H1 (cell line): ENCODE measurements around the gene TMPRSS9. TPM values are rescaled to one million over a fixed set of nuclear protein-coding genes. Genes with fewer than 3 reads are reported as not detected.

Experiments used
- CBX5 ChIP-seq: fragments of 300-800, 300-1000 bp; sonication (generic); IDR thresholded peaks from 2 replicates; pipeline ENCODE4 v1.7.1; 2016; ENCODE audit warnings: antibody characterized with exemption, low read length, low read depth
- CEBPB ChIP-seq: IDR thresholded peaks from 2 replicates; pipeline ENCODE4 v1.6.1; 2012; ENCODE audit warnings: low read depth, low read length
- CREB1 ChIP-seq: IDR thresholded peaks from 2 replicates; pipeline ENCODE4 v1.6.1; 2012; ENCODE audit warnings: inconsistent platforms
- EGR1 ChIP-seq: IDR thresholded peaks from 2 replicates; pipeline ENCODE4 v1.6.1; 2011; ENCODE audit warnings: low read depth, low read length, borderline replicate concordance
- EP300 ChIP-seq, 2 experiments: IDR thresholded peaks; 1 replicate in 1 of 2; 2 replicates in 1 of 2; pipeline ENCODE4 v1.6.1; 2011 to 2012; ENCODE audit warnings: low read depth in 2 of 2, low read length in 2 of 2, mild to moderate bottlenecking in 2 of 2, borderline replicate concordance in 1 of 2, inconsistent platforms in 1 of 2, moderate library complexity in 1 of 2
- FOSL1 ChIP-seq: IDR thresholded peaks from 2 replicates; pipeline ENCODE4 v1.6.1; 2011; ENCODE audit warnings: mild to moderate bottlenecking, low read depth, low read length, moderate library complexity; ENCODE audit not compliant: insufficient read depth
- KDM5A ChIP-seq: fragments of 200-600 bp; IDR thresholded peaks from 2 replicates; pipeline ENCODE4 v1.7.1; 2012; ENCODE audit warnings: mild to moderate bottlenecking, low read length, inconsistent platforms, mixed read lengths
- NANOG ChIP-seq: IDR thresholded peaks from 2 replicates; pipeline ENCODE4 v1.6.1; 2011; ENCODE audit warnings: low read length, low read depth, mild to moderate bottlenecking, inconsistent platforms; ENCODE audit not compliant: insufficient read depth, poor library complexity, severe bottlenecking
- NRF1 ChIP-seq: IDR thresholded peaks from 2 replicates; pipeline ENCODE4 v1.6.1; 2011; ENCODE audit warnings: mild to moderate bottlenecking, low read depth, low read length, improper control_type of control experiment
- POLR2AphosphoS5 ChIP-seq: IDR thresholded peaks from 2 replicates; pipeline ENCODE4 v1.6.1; 2011; ENCODE audit warnings: low read depth, low read length
- SAP30 ChIP-seq: fragments of 300-600 bp; sonication (generic); IDR thresholded peaks from 2 replicates; pipeline ENCODE4 v1.7.1; 2012; ENCODE audit warnings: low read length, moderate library complexity, mild to moderate bottlenecking, inconsistent platforms; ENCODE audit not compliant: insufficient read depth, insufficient replicate concordance
- SIN3A ChIP-seq, 2 experiments: IDR thresholded peaks in 1 of 2; conservative IDR thresholded peaks in 1 of 2; 2 replicates each; pipeline ENCODE4 v1.6.1; 2011 to 2012; ENCODE audit warnings: low read length in 2 of 2, improper control_type of control experiment in 1 of 2, low read depth in 1 of 2, mild to moderate bottlenecking in 1 of 2
- SP1 ChIP-seq: IDR thresholded peaks from 2 replicates; pipeline ENCODE4 v1.6.1; 2011; ENCODE audit warnings: low read depth, low read length
- SP4 ChIP-seq: IDR thresholded peaks from 2 replicates; pipeline ENCODE4 v1.6.1; 2012; ENCODE audit warnings: low read length, inconsistent platforms
- SRF ChIP-seq: IDR thresholded peaks from 2 replicates; pipeline ENCODE4 v1.6.1; 2011; ENCODE audit warnings: mild to moderate bottlenecking, low read depth, low read length, moderate library complexity
- TAF1 ChIP-seq: IDR thresholded peaks from 2 replicates; pipeline ENCODE4 v1.6.1; 2011; ENCODE audit warnings: mild to moderate bottlenecking, low read depth, low read length
- polyA plus RNA-seq, 7 experiments: library from polyadenylated mRNA; depleted of rRNA in 3 of 7; stranded (reverse) in 5 of 7; unstranded in 2 of 7; fragments of >200 nt in 5 of 7; fragments of 200-250 nt in 2 of 7; gene quantifications; 1 replicate in 5 of 7; 2 replicates in 1 of 7; 4 replicates in 1 of 7; pipeline versions ENCODE4 v1.2.1 to v1.2.3, GENCODE V29; 2011 to 2013; ENCODE audit warnings: missing spikeins in 2 of 7, mixed read lengths in 2 of 7
- total RNA-seq: library from RNA; stranded (reverse); fragmentation: NEBNext Ultra II Directional; extraction: Animal tissue kit (Norgen Biotek cat#: 25700); gene quantifications from 2 replicates; pipeline ENCODE4 v1.2.1, GENCODE V29; 2021
- TF ChIP-seq, protein P1 (sequence below), 3 experiments: IDR thresholded peaks; 1 replicate in 2 of 3; 2 replicates in 1 of 3; pipeline versions ENCODE4 v1.5.1 to v1.6.1; 2011; ENCODE audit warnings: low read length in 3 of 3, mild to moderate bottlenecking in 3 of 3, inconsistent platforms in 2 of 3, low read depth in 1 of 3, moderate library complexity in 1 of 3; ENCODE audit not compliant: insufficient read depth in 1 of 3; ENCODE audit errors: control extremely low read depth in 1 of 3
- TF ChIP-seq, protein P2 (sequence below): IDR thresholded peaks from 2 replicates; pipeline ENCODE4 v1.6.1; 2012; ENCODE audit warnings: inconsistent platforms
- TF ChIP-seq, protein P3 (sequence below): IDR thresholded peaks from 2 replicates; pipeline ENCODE4 v1.6.1; 2012; ENCODE audit warnings: low read length, inconsistent platforms

The TMPRSS9 gene
- total and polyA plus RNA-seq, 2 of the 8 experiments (the other 6 are each of a cell fraction or from before 2014, with no cell fraction given): 0.15 to 0.19 TPM

DNA sequence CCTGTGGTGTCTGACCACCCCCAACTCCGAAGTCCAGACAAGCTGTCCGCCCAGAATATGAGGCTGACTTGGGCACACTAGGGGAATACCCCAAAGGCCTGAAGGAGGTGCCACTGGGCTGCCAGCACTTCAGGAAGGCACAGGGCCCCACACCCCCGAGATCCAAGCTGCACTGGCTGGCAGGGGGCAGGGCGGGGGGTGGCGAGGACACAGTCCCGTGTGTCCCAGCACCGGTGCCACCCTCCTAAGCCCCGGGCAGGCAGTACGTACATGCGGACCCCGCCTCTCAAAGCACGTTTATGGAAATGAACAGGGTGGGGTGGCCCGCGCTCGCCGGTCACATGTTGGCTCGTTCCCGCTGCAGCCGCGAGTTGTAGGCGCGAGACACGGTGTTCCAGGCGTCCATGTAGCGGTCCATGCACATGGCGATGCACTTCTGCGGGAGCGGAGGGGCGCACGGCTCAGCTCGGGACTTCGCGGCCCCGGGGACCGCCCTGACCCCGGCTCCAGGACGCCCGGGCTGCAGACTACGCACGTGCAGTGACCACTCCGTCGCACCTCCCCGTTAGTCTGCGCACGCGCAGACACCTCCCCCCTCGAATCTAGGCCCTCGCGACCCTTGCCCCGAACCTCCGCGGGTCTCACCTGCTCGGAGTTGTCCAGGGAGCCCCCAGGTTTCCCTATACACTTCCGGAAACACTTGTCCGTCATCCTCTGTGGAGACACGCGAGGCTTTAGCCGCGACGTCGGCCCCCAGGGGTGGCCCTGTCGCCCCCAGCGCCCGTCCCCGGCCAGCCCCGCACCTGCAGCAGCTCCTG lies 66.8 kb downstream of the TMPRSS9 start (continued):
- TF ChIP-seq, protein P1, sequence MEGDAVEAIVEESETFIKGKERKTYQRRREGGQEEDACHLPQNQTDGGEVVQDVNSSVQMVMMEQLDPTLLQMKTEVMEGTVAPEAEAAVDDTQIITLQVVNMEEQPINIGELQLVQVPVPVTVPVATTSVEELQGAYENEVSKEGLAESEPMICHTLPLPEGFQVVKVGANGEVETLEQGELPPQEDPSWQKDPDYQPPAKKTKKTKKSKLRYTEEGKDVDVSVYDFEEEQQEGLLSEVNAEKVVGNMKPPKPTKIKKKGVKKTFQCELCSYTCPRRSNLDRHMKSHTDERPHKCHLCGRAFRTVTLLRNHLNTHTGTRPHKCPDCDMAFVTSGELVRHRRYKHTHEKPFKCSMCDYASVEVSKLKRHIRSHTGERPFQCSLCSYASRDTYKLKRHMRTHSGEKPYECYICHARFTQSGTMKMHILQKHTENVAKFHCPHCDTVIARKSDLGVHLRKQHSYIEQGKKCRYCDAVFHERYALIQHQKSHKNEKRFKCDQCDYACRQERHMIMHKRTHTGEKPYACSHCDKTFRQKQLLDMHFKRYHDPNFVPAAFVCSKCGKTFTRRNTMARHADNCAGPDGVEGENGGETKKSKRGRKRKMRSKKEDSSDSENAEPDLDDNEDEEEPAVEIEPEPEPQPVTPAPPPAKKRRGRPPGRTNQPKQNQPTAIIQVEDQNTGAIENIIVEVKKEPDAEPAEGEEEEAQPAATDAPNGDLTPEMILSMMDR (IDR thresholded peaks at IDR 0.05; ENCODE audit: control extremely low read depth in 1 of 3, insufficient read depth in 1 of 3, low read depth in 1 of 3, low read length in 3 of 3): peak; percentile 6 to 14 (median 11); a peak in 3 of 4 replicates
- TF ChIP-seq CREB1 (no peak), EGR1 (no peak), SAP30 (peak; percentile 19), NANOG (no peak), POLR2AphosphoS5 (peak; percentile 86), TAF1 (no peak), CBX5 (no peak), CEBPB (no peak), SRF (no peak), NRF1 (no peak), SIN3A (conservative IDR thresholded peaks at IDR 0.05 in 1 of 2, IDR thresholded peaks at IDR 0.05 in 1 of 2; ENCODE audit: low read depth in 1 of 2, low read length in 2 of 2) (peak in 1 of 2 experiments; percentile 23; a peak in 1 of 4 replicates), EP300 (IDR thresholded peaks at IDR 0.05; ENCODE audit: borderline replicate concordance in 1 of 2, low read depth in 2 of 2, low read length in 2 of 2) (no peak), SP4 (no peak), KDM5A (no peak), SP1 (no peak), FOSL1 (no peak)
- TF ChIP-seq, protein P2, sequence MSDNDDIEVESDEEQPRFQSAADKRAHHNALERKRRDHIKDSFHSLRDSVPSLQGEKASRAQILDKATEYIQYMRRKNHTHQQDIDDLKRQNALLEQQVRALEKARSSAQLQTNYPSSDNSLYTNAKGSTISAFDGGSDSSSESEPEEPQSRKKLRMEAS: peak; percentile 86
- TF ChIP-seq, protein P3, sequence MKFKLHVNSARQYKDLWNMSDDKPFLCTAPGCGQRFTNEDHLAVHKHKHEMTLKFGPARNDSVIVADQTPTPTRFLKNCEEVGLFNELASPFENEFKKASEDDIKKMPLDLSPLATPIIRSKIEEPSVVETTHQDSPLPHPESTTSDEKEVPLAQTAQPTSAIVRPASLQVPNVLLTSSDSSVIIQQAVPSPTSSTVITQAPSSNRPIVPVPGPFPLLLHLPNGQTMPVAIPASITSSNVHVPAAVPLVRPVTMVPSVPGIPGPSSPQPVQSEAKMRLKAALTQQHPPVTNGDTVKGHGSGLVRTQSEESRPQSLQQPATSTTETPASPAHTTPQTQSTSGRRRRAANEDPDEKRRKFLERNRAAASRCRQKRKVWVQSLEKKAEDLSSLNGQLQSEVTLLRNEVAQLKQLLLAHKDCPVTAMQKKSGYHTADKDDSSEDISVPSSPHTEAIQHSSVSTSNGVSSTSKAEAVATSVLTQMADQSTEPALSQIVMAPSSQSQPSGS: no peak
